ENCODE data around the gene NIM1K. TPM values are rescaled to one million over a fixed set of nuclear protein-coding genes. Genes with fewer than 3 reads are reported as not detected.
"Not testable (repeated sequence)": the region's sequence is repeated elsewhere in the genome, so short reads cannot be mapped to it uniquely, and the experiment has no call there.

Gene NIM1K
- total and polyA plus RNA-seq, 2 experiments from 2014 or later, result 1.2 to 4.9 TPM

GRCh38 chr5:43161244-43161643 is 30.8 kb upstream of the NIM1K start:
- Histone ChIP-seq H4K20me1 (ENCODE audit: insufficient read depth) (no peaks in the 10 kb centered on the region), H3K36me3 (ENCODE audit: low read depth) (peaks cover 21% of the 10 kb centered on the region), H3K27ac (no peak overlapping the region), H3K27me3 (replicated peaks; ENCODE audit: insufficient read depth) (no peaks in the 10 kb centered on the region), H3F3A (ENCODE audit: insufficient read depth) (no peaks in the 10 kb centered on the region), H3K4me2 (ENCODE audit: unreplicated experiment) (no peak overlapping the region), H3K9me2 (ENCODE audit: insufficient read depth) (no peaks in the 10 kb centered on the region), H3K79me2 (ENCODE audit: insufficient read depth) (peaks cover 63% of the 10 kb centered on the region), H3K9me3 (ENCODE audit: low read depth) (no peaks in the 10 kb centered on the region), H2AFZ (no peak overlapping the region), H3K4me3 (no peak overlapping the region), H3K9ac (no peak overlapping the region), H3K4me1 (ENCODE audit: insufficient read depth) (no peaks in the 10 kb centered on the region)
- in situ Hi-C loops (cut with MboI), result no loop called here
- WGBS, 2 experiments (ENCODE audit: low coverage in 1 of 2, low lambda C conversion rate in 2 of 2, missing lambda C conversion rate in 2 of 2), result 97% methylated on average over 5 of the region's 5 CpGs
- TF ChIP-seq EZH2phosphoT487 (IDR thresholded peaks at IDR 0.05; ENCODE audit: insufficient read depth, low read depth), result no peak
- TF ChIP-seq EZH2 (IDR thresholded peaks at IDR 0.05; ENCODE audit: insufficient read depth, poor library complexity, severe bottlenecking), result no peak
- no peak for DNase-seq

GRCh38 chr5:43164801-43165200 is 27.2 kb upstream of the NIM1K start:
- WGBS, 2 experiments (ENCODE audit: low coverage in 1 of 2, low lambda C conversion rate in 2 of 2, missing lambda C conversion rate in 2 of 2), result 94 to 96% methylated on average over 5 of the region's 5 CpGs
- H3F3A ChIP-seq (ENCODE audit: insufficient read depth), result not testable (repeated sequence)

DNA sequence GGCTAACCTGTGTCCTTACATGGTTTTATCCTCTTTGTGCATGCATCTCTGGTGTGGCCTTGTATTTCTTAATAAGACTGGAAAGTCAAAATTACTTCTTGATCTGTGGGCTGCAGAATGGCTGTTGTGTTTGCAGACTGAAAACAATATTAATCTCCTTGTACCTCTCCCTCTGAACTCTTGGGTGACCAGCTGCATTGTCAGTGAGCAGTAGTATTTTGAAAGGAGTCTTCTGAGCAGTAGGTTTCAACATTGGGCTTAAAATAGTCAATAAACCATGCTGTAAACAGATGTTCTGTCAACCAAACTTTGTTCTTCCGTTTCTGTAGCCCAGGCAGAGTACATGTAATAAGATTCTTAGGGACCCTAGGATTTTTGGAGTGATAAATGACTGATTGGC is 26.7 kb upstream of the NIM1K start:
- WGBS, 2 experiments (ENCODE audit: low coverage in 1 of 2, low lambda C conversion rate in 2 of 2, missing lambda C conversion rate in 2 of 2), result 57 to 70% methylated on average over 1 of the region's 1 CpG
- no peak overlapping the region for H2AFZ ChIP-seq
- no peak overlapping the region for H3K27ac ChIP-seq
- H3K9me2 ChIP-seq (ENCODE audit: insufficient read depth), result no peaks in the 10 kb centered on the region
- TF ChIP-seq EZH2phosphoT487 (IDR thresholded peaks at IDR 0.05; ENCODE audit: insufficient read depth, low read depth), result no peak
- no peak for TF ChIP-seq EZH2 (IDR thresholded peaks at IDR 0.05; ENCODE audit: insufficient read depth, poor library complexity, severe bottlenecking)
- no peaks in the 10 kb centered on the region for H3F3A ChIP-seq (ENCODE audit: insufficient read depth)
- H3K9ac ChIP-seq, result no peak overlapping the region
- H3K4me2 ChIP-seq (ENCODE audit: unreplicated experiment), result no peak overlapping the region
- in situ Hi-C loops (cut with MboI), result no loop called here
- H3K79me2 ChIP-seq (ENCODE audit: insufficient read depth), result peaks cover 46% of the 10 kb centered on the region
- H3K36me3 ChIP-seq (ENCODE audit: low read depth), result peaks cover 21% of the 10 kb centered on the region
- no peaks in the 10 kb centered on the region for H3K4me1 ChIP-seq (ENCODE audit: insufficient read depth)
- no peaks in the 10 kb centered on the region for H3K9me3 ChIP-seq (ENCODE audit: low read depth)
- no peak overlapping the region for H3K4me3 ChIP-seq
- H3K27me3 ChIP-seq (replicated peaks; ENCODE audit: insufficient read depth), result no peaks in the 10 kb centered on the region
- no peak for DNase-seq
- H4K20me1 ChIP-seq (ENCODE audit: insufficient read depth), result no peaks in the 10 kb centered on the region

More at GRCh38 chr5:43164801-43165200, 27.2 kb upstream of the NIM1K start:
- H3K4me1 ChIP-seq (ENCODE audit: insufficient read depth); H2AFZ ChIP-seq; in situ Hi-C loops (cut with MboI); H3K4me2 ChIP-seq (ENCODE audit: unreplicated experiment); H4K20me1 ChIP-seq (ENCODE audit: insufficient read depth); H3K27ac ChIP-seq; H3K9me3 ChIP-seq (ENCODE audit: low read depth); H3K9me2 ChIP-seq (ENCODE audit: insufficient read depth); H3K27me3 ChIP-seq (replicated peaks; ENCODE audit: insufficient read depth); H3K4me3 ChIP-seq; DNase-seq; H3K9ac ChIP-seq: not testable (repeated sequence)
- peaks cover 51% of the 10 kb centered on the region for H3K79me2 ChIP-seq (ENCODE audit: insufficient read depth)
- H3K36me3 ChIP-seq (ENCODE audit: low read depth), result peaks cover 21% of the 10 kb centered on the region

DNA sequence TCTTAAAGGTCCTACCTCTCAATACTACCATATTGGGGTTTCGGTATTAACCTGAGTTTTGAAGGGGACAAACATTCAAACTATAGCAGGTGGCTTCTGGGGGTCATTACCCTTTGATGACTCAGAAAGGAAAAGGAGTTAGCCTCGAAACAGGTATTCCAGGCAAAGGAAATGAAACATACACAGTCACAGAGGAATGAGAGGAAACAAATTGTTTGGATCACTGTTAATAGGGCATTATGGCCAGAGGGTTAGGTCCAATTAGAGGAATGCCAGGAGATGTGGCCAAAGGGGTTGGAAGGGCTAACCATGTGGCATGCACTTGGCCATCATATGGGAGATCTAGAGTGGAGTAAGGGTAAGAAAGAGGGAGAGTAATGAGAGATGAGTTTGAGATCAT is 23.9 kb upstream of the NIM1K start:
- in situ Hi-C loops (cut with MboI), result no loop called here
- no peak overlapping the region for H3K4me2 ChIP-seq (ENCODE audit: unreplicated experiment)
- H3F3A ChIP-seq (ENCODE audit: insufficient read depth), result no peaks in the 10 kb centered on the region
- no peak overlapping the region for H3K9ac ChIP-seq
- no peaks in the 10 kb centered on the region for H3K9me3 ChIP-seq (ENCODE audit: low read depth)
- no peaks in the 10 kb centered on the region for H3K9me2 ChIP-seq (ENCODE audit: insufficient read depth)
- no peak overlapping the region for H3K4me3 ChIP-seq
- H2AFZ ChIP-seq, result no peak overlapping the region
- peaks cover 39% of the 10 kb centered on the region for H3K79me2 ChIP-seq (ENCODE audit: insufficient read depth)
- no peaks in the 10 kb centered on the region for H4K20me1 ChIP-seq (ENCODE audit: insufficient read depth)
- H3K36me3 ChIP-seq (ENCODE audit: low read depth), result peaks cover 9% of the 10 kb centered on the region
- no peak for TF ChIP-seq EZH2 (IDR thresholded peaks at IDR 0.05; ENCODE audit: insufficient read depth, poor library complexity, severe bottlenecking)
- no peak for TF ChIP-seq EZH2phosphoT487 (IDR thresholded peaks at IDR 0.05; ENCODE audit: insufficient read depth, low read depth)
- H3K27me3 ChIP-seq (replicated peaks; ENCODE audit: insufficient read depth), result no peaks in the 10 kb centered on the region
- 95 to 98% methylated on average over 2 of the region's 2 CpGs for WGBS, 2 experiments (ENCODE audit: low coverage in 1 of 2, low lambda C conversion rate in 2 of 2, missing lambda C conversion rate in 2 of 2)
- H3K4me1 ChIP-seq (ENCODE audit: insufficient read depth), result no peaks in the 10 kb centered on the region
- no peak for DNase-seq
- H3K27ac ChIP-seq, result no peak overlapping the region

DNA sequence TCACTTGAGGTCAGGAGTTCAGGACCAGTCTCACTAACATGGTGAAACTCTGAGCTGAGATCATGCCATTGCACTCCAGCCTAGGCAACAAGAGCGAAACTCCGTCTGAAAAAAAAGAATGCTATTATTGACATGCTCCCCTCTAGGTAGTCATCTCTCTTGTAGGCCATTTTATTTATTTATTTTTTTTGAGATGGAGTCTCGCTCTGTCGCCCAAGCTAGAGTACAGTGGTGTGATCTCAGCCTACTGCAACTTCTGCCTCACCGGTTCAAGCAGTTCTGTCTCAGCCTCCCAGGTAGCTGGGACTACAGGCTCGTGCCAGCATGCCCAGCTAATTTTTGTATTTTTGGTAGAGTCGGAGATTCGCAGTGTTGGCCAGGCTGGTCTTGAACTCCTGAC is 20.6 kb upstream of the NIM1K start:
- Histone ChIP-seq H3K79me2 (ENCODE audit: insufficient read depth) (peaks cover 18% of the 10 kb centered on the region), H3K27ac (no peak overlapping the region), H3K4me3 (no peak overlapping the region), H3K9me2 (ENCODE audit: insufficient read depth) (no peaks in the 10 kb centered on the region), H3K9me3 (ENCODE audit: low read depth) (no peaks in the 10 kb centered on the region), H3K9ac (no peak overlapping the region), H3K36me3 (ENCODE audit: low read depth) (peaks cover 23% of the 10 kb centered on the region; the same call in 1 of the 2 replicates), H3F3A (ENCODE audit: insufficient read depth) (no peaks in the 10 kb centered on the region), H3K4me1 (ENCODE audit: insufficient read depth) (no peaks in the 10 kb centered on the region), H4K20me1 (ENCODE audit: insufficient read depth) (no peaks in the 10 kb centered on the region), H3K4me2 (ENCODE audit: unreplicated experiment) (no peak overlapping the region), H2AFZ (no peak overlapping the region), H3K27me3 (replicated peaks; ENCODE audit: insufficient read depth) (no peaks in the 10 kb centered on the region)
- no peak for DNase-seq
- in situ Hi-C loops (cut with MboI), result no loop called here
- whole genome bisulfite sequencing, 2 experiments (ENCODE audit: low coverage in 1 of 2, low lambda C conversion rate in 2 of 2, missing lambda C conversion rate in 2 of 2), result 97 to 99% methylated on average over 8 of the region's 8 CpGs
- TF ChIP-seq EZH2phosphoT487 (IDR thresholded peaks at IDR 0.05; ENCODE audit: insufficient read depth, low read depth) (no peak), EZH2 (IDR thresholded peaks at IDR 0.05; ENCODE audit: insufficient read depth, poor library complexity, severe bottlenecking) (no peak)

All from GM23248 (cell line).